PC-9 (cell line): Measurements from ENCODE around the gene CAVIN3.

Experiments used
- CTCF ChIP-seq: fragments of 200-600 bp; sonication (generic); conservative IDR thresholded peaks from 2 replicates; pipeline ENCODE4 v1.6.1; 2017; ENCODE audit warnings: mixed run types, antibody characterized with exemption, mild to moderate bottlenecking, moderate library complexity
- EZH2 ChIP-seq: fragments of 200-600 bp; sonication (generic); IDR thresholded peaks from 2 replicates; pipeline ENCODE4 v1.8.0; 2017; ENCODE audit warnings: antibody characterized with exemption, low read depth

GRCh38 chr11:6326985-6327384 is 6.7 kb upstream of the CAVIN3 start:
- TF ChIP-seq CTCF (no peak), EZH2 (no peak)
